Peyer's patch (tissue), 4 donors: ENCODE data around the gene MAD1L1.

ENCODE experiments used
- POLR2A ChIP-seq, 2 donors: fragments of 450-650 bp; IDR thresholded peaks; one replicate each; pipeline ENCODE4 v1.5.1; 2017; ENCODE audit warnings: antibody characterized with exemption in 2 of 2, mild to moderate bottlenecking in 2 of 2, moderate library complexity in 2 of 2
- TF ChIP-seq, protein P1 (sequence below), 6 experiments: fragments of 450-650 bp in 4 of 6; fragments of 200-600 bp in 2 of 6; sonication (generic) in 1 of 6; IDR thresholded peaks; one replicate each; pipeline ENCODE4 v1.5.1; 2017 to 2019; ENCODE audit warnings: antibody characterized with exemption in 6 of 6, mild to moderate bottlenecking in 3 of 6, moderate library complexity in 1 of 6

DNA sequence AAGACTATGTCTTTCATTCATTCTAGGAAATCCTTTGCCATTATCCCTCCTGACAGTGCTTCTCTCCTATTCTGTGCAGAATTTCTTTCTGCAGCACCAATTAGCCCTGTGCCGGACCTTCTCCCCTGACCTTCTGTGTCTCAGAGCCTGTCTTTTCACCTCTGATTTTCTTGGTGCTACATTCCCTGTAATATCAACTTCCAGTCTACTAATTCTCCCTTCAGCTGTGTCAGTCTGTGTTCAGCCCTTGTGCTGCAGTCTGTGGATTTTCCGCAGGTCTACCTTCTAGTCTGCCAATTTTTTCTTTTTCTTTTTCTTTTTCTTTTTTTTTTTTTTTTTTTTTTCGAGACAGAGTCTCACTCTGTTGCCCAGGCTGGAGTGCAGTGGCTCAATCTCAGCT is 446.9 kb downstream of the MAD1L1 start:
- TF ChIP-seq, protein P1, sequence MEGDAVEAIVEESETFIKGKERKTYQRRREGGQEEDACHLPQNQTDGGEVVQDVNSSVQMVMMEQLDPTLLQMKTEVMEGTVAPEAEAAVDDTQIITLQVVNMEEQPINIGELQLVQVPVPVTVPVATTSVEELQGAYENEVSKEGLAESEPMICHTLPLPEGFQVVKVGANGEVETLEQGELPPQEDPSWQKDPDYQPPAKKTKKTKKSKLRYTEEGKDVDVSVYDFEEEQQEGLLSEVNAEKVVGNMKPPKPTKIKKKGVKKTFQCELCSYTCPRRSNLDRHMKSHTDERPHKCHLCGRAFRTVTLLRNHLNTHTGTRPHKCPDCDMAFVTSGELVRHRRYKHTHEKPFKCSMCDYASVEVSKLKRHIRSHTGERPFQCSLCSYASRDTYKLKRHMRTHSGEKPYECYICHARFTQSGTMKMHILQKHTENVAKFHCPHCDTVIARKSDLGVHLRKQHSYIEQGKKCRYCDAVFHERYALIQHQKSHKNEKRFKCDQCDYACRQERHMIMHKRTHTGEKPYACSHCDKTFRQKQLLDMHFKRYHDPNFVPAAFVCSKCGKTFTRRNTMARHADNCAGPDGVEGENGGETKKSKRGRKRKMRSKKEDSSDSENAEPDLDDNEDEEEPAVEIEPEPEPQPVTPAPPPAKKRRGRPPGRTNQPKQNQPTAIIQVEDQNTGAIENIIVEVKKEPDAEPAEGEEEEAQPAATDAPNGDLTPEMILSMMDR (IDR thresholded peaks at IDR 0.05) = no peak
- TF ChIP-seq POLR2A (IDR thresholded peaks at IDR 0.05) = no peak
